Fibroblast of skin of right quadriceps (primary cell): Measurements from ENCODE around the gene SLIT1.

Experiments used
- DNase-seq: peaks from one replicate; pipeline ENCODE4 v3.0.0-alpha.2; 2013

The SLIT1 gene

GRCh38 chr10:97017474-97017903 is 168.3 kb downstream of the SLIT1 start:
- DNase-seq = no peak

DNA sequence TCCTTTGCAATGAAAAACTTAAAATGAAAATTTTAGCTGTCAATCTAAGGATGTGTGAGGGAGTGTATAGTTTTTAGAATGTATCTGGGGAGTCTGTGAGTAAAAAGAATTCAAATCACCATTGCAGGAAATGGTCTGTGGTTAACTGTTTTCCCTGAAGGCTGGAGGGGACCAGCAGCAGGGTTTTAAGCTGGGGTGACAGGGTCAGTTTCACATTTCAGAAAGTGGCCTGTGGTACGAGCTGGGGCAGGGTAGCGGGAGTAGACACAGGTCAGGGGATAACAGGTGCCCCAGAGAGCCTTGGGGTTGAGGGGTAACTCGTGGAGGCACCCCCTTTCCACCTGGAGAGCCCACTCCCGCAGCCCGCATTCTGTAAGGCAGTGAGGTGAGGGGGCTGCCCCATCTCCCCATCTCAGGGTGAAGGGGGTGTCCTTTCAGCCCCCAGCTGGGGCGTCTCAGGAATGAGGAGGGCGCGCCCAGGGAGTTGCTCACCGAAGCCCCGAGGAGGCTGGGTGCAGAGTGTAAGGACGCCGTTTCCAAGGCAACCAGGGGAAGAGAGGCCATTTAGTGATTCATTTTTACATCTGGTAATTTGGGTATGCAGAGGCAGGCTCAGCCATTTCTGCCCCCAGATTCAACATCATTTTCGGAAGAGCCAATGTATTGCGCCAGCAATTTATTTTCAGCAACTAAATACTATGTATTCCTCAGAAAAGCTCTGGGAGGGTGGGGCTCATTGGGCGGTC is 168.9 kb downstream of the SLIT1 start:
- no peak for DNase-seq

GRCh38 chr10:97015240-97015639 is 170.5 kb downstream of the SLIT1 start:
- no peak for DNase-seq

- DNase-seq = no peak
Observed at GRCh38 chr10:97013983-97014382, 171.8 kb downstream of the SLIT1 start.

DNA sequence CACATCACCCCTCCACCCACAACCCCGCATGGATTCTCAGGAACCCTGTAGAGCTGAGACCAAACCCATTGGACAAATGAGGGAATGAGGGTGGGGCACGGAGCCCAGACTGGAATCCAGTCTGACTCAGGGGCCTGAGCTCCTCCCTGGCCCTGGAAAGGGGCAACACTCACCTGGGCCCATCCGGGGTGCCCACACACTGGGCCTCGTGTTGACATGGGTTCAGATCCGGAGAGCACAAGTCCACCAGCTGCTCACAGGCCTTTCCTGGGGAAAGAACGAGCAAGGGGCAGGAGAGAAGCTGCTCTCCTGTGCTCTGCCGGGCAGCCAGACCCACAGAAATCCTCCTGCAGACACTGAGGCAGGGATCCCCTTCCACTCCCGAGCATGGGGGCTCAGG is 172.2 kb downstream of the SLIT1 start:
- no peak for DNase-seq

DNA sequence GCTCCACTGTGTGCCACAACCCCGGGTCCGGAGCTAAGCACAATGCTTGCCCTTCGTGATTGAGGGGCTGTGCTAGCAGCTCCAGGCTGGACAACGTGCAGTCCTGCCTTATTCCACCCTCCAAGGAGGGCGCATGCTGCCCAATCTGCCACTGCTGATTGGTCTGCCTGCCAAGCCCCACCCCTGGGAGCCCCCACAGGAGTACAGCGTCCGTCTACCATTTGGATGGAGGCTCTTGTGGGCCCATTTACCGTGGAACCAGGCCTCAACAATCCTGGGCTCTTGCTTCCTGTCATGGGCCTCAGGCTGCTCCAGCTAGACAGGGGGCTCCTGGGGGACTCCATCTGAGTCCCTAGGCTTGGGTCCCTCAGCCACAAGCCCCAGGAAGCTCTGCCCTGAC is 173.3 kb downstream of the SLIT1 start:
- no peak for DNase-seq

DNA sequence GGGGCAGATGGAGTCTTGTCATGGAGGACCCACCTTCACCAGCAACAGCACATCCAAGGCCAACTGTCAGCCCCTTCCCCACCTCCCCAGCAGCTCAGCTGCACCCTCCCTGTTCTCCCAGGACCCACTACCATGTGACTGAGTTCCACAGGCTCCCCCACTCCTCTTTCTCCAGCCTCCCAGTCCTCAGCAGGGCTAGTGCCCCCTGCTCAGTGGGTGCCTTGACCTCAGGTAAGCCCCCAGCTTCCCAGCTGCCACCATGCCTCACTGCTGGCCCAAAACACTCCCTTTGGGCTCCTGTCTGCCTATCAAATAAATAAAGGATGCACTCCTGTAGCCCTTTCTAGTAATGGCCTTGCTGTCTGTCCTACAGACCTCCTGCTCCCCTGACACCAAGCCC is 174.4 kb downstream of the SLIT1 start:
- no peak for DNase-seq

- DNase-seq = no peak
Observed at GRCh38 chr10:97010695-97011206, 175.0 kb downstream of the SLIT1 start.

GRCh38 chr10:97007417-97007816 is 178.3 kb downstream of the SLIT1 start:
- DNase-seq = no peak

DNA sequence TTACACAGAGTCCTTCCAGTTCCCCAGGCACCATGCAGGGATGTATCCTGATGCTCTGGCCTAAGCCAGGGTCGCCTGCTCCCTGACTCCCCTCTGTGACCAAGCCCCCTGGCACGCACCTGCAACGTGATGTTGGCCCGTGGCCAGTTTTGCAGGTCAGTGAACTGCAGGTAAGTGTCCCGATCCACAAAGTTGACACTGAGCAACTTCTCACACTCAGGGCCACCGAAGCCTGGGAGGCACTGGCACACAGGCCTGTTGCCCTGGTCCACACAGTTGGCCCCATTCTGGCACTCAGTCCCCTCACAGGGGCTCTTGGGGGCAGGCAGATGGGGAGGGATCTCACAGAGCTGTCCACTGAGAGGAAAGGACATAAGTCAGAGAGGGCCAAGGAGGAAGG is 179.4 kb downstream of the SLIT1 start:
- no peak for DNase-seq

- no peak for DNase-seq
Observed at GRCh38 chr10:97005349-97005748, 180.4 kb downstream of the SLIT1 start.

- DNase-seq = no peak
Observed at GRCh38 chr10:97004591-97004990, 181.2 kb downstream of the SLIT1 start.

- no peak for DNase-seq
Observed at GRCh38 chr10:97003804-97004201, 182.0 kb downstream of the SLIT1 start.

DNA sequence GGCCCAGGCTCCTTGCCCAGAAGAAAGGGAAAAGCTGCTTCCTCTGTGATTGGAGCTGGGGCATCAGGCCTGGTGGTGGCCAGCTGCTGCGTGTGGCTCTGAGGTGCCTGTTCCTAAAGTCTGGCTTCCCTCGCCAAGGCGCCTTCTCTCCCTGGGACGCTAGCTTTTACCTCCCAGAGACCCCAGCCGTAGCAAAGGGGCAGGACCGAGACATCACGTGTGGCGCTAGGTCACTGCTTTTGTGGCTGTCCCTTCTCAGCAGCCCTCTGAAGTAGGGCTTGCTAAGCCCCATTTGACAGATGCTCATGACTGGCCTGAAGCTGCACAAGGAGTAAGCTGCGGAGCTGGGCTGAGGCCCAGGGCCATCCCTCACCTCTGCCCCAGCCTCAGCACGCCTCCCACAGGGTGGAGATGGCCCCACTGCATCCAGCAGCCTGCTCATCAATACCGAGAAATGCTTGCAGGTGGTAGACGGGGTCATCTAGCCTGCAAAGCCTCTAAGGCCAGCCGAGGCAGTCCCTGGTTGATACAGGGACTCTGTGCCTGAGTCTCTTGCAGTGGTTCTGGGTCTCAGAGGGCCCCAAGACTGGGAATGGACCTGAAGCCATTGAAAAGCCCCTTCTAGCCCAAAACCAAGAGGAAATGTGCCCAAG is 182.5 kb downstream of the SLIT1 start:
- DNase-seq = no peak

- DNase-seq = no peak
Observed at GRCh38 chr10:97002670-97003069, 183.1 kb downstream of the SLIT1 start.

DNA sequence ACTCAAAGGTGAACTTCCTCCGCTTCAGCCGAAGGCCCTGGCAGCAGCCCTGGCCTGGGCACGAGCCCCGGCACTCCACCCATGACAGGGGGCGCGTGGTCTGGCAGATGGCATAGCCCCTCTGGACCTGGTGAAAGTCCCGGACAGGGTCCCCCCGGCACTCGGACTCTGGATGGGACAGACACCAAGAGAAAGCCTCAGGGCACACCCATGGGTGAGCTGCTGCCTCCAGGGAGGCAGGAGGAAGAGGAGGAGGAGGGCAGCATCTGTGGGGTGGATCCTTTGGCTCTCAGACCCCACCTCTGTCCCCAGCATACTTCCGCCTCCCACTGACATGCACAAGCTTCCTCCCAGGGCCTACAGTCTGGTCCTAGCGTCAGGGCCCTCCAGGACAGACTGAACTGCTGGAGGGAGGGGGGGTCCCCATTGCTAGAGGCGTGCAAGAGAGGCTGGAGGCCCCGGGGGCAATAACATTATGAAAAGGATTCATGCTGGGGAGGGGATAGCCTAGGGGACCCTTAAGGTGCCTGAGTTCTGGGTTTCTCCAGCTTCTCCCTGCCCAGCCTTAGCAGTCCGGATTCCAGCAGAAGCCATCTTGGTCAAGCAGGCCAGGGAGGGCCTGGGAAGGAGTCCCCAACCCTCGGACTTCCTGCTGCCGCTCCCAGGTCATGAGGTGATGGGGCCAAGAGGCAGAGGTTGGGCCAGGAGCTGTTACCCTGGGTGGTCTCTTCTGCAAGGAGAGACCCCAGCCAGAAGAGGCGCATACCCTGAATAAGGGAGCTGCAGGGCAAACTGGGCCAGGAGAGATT is 184.4 kb downstream of the SLIT1 start:
- DNase-seq = no peak

- no peak for DNase-seq
Observed at GRCh38 chr10:97000487-97001182, 185.1 kb downstream of the SLIT1 start.

- no peak for DNase-seq
Observed at GRCh38 chr10:96999987-97000386, 185.8 kb downstream of the SLIT1 start.

GRCh38 chr10:96999337-96999736 is 186.4 kb downstream of the SLIT1 start:
- DNase-seq = no peak

- peak; percentile 72 for DNase-seq
Observed at GRCh38 chr10:96998329-96998888, 187.3 kb downstream of the SLIT1 start.

DNA sequence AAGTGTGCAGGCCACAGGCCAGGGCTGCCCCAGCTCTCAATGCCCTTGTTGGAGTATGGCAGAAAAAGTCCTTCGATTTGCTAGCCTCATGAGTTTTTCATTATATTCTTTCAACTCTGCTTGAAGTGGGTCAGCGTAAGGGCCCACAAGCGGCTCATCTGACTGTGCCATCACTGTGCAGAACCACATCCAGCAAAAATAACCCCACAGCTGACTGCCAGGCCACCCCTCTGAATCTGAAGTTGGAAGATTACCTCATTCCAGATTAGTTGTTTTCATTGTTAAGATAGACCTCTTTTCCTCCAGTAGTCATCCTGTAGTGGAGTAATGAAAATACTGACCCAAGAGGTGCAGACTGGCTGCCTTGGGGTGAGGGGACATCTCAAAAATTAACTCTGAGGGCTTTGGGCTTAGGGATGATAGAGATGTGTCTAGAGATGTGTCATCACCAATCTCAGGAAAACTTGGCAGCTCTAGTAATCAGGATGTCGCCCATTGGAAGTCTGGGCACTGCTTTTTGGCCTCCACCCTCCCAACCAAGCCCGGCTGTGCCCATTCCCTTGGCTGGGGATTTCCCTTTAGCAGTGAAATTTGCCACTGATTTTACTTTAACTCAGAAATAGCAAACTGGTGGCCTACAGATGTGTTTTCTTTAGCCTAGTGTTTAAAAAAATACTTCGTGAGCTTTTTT is 189.3 kb downstream of the SLIT1 start:
- DNase-seq = no peak

DNA sequence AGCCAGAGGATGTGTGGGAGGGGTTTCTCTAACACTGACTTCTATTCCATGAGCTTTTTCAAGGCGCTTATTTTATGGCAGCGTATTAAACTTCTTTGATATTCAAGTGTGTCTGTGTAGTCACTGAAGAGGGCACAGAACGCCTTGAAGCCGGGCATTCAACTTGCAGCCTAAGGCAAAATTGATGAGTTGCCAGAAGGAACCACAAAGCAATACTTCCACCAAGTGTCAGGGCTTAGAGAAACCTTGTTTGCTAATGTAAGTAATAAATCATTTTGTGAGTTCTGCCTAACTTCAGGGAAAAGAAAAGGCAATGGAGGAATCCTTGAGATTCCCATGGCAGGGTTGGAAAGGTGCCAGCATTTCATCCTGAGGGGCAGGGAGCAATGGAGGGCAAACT is 189.9 kb downstream of the SLIT1 start:
- DNase-seq = peak; percentile 50
